ENCODE results near the gene CDKN2D.

CDKN2D gene

DNA sequence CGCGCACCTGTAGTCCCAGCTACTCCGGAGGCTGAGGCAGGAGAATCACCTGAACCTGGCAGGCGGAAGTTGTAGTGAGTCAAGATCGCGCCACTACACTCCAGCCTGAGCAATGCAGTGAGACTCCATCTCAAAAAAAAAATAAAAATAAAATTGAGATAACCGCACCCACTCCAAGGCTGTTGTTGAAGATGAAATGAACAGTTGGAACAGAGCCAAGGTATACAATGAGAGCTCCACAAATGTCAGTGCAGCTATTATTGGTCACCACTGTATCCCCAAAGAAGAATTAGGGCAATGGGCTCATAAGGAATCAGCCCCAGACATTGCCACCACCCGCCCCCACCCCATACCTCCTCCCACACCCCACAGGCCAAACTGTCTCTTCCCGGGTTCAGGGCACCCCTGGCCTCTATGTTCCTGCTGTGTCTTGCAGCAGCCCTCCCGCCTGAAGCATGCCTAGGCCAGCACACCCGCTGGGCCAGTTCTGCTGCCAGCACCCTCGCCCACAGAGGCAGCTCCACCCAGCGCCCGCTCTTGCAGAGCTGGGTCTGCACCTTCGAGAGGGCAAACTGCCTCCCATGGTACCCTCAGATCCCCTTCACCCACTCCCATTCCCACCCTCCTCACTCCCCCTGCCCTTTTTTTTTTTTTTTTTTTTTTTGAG, 48.0 kb downstream of the CDKN2D start:
- no peak for DNase-seq (ENCODE audit: low read depth in 2 of 2)

- DNase-seq (ENCODE audit: low read depth in 2 of 2), result no peak
Measured at GRCh38 chr19:10519421-10519820, 49.4 kb downstream of the CDKN2D start.

- no peak for DNase-seq (ENCODE audit: low read depth in 2 of 2)
Measured at GRCh38 chr19:10518444-10519361, 50.1 kb downstream of the CDKN2D start.

- no peak for DNase-seq (ENCODE audit: low read depth in 2 of 2)
Measured at GRCh38 chr19:10517760-10518443, 50.9 kb downstream of the CDKN2D start.

DNA sequence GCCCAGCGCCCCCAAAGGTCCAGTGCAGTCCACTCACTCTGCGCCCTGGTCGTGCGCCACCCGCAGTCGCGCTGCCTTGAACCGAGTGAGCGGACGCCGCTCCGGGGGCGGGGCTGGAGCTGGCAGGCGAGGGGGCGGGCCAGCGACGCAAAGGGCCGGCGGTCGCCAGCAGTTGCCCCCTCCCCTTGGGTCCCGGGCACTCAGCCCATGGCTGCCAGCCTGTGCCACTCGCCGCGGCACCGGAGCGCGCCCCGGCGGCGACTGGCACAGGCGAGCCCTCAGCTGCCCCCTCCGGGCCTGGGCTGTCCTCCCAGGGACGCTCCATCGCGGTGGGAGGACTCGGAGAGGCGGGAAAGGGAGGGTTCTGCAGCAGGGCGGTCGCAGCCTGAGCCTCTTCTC, 51.4 kb downstream of the CDKN2D start, which contains the start of gene S1PR5:
Gene S1PR5 (minus strand): TSS at position 87 of the 399 bp plus-strand sequence. CDS start 2,436 bp downstream, outside the sequence.
- DNase-seq (ENCODE audit: low read depth in 2 of 2), result no peak

GRCh38 chr19:10516671-10517286, 52.0 kb downstream of the CDKN2D start:
- no peak for DNase-seq (ENCODE audit: low read depth in 2 of 2)

Measured in stimulated activated CD4-positive, alpha-beta T cell treated with anti-CD3 and anti-CD28 coated beads, Interleukin-15, amount 100 ng/mL, for 48 hours (primary cell).